ENCODE measurements around the gene TMEM178B.

Gene TMEM178B

GRCh38 chr7:141264511-141264910 is 190.6 kb downstream of the TMEM178B start:
- no peak for DNase-seq (ENCODE audit: low read depth)

- DNase-seq (ENCODE audit: low read depth): no peak
Observed at GRCh38 chr7:141265668-141266067, 191.8 kb downstream of the TMEM178B start.

DNA sequence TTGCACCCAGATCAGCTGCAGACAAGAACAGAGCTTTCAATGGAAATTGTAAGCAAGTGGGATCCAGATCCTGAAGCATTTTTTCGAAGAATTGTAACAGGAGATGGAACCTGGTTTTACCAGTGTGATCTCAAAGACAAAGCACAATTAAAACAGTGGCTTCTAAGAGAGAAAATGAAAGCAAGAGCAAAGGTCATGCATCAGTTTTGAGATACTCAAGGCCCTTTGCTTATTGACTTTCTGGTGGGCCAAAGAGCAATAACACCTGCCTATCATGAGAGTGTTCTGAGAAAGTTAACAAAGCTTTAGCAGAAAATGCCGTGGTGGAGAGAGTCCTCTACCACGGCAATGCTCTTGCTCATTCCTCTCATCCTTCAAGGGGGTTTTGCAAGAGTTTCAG is 194.8 kb downstream of the TMEM178B start:
- no peak for DNase-seq (ENCODE audit: low read depth)

GRCh38 chr7:141271451-141271850 is 197.6 kb downstream of the TMEM178B start:
- no peak for DNase-seq (ENCODE audit: low read depth)

- no peak for DNase-seq (ENCODE audit: low read depth)
Observed at GRCh38 chr7:141272417-141272816, 198.6 kb downstream of the TMEM178B start.

DNA sequence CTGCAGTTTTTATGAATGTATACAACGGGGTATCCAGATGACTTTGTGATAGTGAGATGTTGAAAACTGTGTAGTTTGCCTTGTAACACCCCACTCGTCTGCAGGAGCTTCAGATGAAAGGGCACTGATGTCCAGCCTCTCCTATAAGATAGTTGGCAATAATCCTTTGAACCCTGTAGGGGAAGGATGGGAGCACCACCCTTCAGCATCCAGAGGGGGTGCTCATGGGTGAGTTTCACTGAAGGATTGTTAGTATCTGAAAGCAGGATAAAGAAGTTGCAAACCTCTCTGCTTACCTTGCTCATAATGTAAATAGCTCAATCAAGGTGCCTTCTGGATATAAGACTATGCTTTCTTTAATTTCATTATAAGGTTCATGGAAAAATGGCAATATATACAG is 201.5 kb downstream of the TMEM178B start:
- no peak for DNase-seq (ENCODE audit: low read depth)

GRCh38 chr7:141276031-141276430 is 202.2 kb downstream of the TMEM178B start:
- DNase-seq (ENCODE audit: low read depth): no peak

DNA sequence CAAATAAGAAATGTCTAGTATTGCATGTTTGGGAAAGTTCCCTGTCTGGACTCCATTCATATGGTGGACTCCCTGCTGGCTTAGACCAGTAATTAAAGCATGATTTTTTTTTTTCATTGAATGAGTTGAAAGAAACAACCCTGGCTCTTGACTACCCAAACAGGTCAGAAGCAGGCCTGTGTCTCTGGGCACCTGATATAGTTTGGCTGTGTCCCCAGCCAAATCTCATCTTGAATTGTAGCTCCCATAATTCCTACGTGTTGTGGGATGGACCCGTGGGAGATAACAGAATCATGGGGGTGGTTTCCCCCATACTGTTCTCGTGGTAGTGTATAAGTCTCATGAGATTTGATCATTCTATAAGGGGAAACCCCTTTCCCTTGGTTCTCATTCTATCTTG is 206.2 kb downstream of the TMEM178B start:
- no peak for DNase-seq (ENCODE audit: low read depth)

GRCh38 chr7:141281311-141281710 is 207.4 kb downstream of the TMEM178B start:
- no peak for DNase-seq (ENCODE audit: low read depth)

- DNase-seq (ENCODE audit: low read depth): no peak
Observed at GRCh38 chr7:141286522-141286921, 212.7 kb downstream of the TMEM178B start.

DNA sequence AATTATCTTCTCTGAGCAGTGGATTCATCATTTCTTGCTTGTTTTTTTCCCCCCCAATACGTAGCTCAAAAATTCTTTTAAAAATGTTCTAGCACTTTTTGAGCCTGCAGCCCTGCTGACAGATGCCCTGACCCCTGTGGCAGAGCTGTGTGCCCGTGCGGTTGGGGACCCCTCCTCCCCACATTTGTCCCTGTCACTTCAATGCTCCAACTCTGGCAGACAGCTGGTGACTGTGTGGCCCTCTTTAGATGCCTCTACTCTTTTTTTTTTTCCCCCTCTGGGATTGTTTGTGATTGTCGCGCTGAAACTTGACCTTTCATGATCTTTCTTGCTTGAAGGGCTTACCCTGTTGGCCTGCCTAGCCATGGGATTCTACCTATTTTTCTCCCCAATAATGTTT is 214.1 kb downstream of the TMEM178B start:
- DNase-seq (ENCODE audit: low read depth): no peak

DNA sequence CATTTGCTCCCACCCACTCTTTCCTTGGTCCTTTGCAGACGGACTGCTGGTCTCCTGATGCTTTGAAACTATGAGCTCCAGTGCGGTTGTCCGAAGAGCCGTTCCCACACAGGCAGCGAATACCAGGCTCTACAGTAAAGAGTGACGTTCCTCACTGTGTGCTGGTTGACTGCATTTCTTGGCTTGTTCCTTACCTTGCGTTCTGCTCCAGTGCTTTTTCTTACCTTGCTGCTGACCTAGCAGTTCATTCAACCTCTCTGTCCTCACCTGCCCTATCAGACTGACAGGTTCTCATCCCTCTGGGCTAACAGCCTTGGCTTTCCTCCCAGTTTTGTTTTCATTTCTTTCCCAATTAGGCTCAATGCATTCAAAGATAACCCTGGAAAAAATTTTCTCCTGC is 214.8 kb downstream of the TMEM178B start:
- no peak for DNase-seq (ENCODE audit: low read depth)

DNA sequence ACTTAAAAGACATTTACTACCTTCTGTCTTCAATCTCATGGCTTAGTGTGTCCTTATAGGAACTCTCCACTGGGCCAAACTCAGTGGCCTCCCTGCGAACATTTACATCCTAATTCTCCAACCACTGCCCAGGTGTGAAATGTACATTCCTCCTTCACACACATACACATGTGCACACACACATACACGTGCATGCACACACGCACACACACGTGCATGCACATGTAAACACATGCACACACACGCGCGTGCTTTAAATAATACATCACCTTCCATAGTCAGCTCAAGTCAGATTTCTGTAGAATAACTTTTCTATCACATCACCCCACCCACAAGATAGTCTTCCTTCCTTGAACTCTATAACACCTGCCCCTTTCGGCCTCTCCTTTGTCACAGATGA is 216.5 kb downstream of the TMEM178B start:
- no peak for DNase-seq (ENCODE audit: low read depth)

DNA sequence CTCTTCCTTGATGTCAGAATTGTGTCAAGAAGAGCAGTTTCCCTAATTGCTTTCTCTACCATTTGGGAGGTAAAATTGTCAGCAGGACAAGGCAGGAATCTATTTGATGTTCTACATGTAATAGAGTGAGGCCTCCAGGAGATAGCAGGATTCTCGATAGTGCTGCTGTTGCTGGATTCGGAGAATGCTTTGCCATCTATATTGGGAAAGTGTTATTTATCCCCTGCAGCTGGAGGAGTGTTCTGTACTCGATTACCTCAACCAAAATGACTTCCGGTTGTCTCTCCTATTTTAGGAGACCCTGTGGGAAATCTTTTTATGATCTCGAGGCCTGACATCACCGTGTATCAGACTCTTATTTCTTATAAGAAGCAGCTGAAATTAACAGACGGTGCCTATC is 217.1 kb downstream of the TMEM178B start:
- no peak for DNase-seq (ENCODE audit: low read depth)

DNA sequence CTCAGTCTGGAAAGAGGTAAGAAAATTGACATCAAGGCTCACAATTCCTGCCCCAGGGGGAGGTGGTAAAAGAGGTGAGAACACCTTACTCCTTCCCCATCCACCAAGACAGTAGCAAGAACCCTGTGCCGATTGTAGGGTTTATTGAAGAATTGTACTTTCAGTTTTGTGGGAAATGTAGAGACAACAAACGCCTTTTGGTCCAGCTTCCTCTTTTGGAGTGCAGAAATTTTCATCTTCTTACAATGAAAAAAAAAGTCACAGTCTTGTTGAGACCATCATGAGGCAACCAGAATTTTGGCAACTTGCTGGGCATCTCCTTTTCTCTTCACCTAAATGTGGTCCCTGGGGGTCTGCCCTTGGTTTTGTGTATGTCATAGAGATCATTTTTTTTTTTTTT is 217.7 kb downstream of the TMEM178B start:
- no peak for DNase-seq (ENCODE audit: low read depth)

DNA sequence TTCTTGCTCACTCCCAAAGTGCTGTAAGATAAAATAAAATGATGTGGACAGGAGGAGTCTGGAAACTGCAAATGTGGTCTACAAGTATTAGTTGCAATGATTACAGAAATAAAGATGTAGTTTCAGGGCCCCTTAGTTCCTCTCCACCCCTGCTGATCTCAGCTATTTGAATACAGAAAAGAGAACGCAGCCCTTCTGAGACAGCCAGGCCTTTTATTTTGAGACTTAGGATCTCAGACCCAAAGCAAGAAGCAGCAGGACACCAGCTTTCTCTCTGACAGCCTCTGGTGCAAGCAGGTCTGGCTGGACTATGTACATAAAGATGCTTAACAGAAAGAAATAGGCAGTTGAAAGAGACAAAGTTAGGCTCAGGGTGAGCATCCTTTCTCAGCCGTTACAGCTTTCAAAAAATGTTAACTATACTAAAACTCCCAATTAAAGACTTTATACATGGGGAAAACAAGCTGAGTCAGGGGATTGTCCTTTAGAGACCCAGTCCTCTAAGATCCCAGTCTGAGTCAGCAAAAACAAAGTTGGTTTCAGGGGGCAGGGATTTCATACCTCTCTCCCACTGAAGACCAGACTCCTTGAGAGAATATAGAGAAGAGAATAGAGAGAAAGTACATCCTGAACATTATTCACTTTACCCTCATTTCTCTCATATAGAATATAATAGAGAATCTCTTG is 220.4 kb downstream of the TMEM178B start:
- no peak for DNase-seq (ENCODE audit: low read depth)

DNA sequence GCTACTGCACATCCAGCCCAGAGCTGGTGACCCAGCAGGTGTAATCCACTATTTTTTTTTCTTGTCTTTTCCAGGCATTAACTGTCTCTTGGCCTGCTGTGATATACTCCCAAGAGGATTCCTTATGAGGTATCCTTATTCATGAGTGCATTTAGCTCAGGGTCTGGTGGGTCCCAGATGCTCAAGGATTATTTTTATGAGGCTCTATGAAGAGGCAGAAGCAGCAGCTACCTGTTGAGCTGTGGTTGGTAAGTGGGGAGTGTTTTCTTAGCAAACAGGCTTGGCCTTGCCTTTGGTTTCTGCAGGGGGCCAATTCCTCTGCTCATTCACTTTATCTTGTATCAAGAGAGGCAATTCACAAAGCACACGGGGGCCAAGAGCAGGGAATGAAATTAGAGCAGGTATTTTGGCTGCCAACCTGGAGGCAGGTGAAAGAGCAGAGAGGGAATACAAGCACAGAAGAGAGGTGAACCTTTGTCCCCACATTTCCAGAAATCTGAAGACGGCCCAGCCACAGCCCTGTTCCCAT is 221.6 kb downstream of the TMEM178B start:
- no peak for DNase-seq (ENCODE audit: low read depth)

DNA sequence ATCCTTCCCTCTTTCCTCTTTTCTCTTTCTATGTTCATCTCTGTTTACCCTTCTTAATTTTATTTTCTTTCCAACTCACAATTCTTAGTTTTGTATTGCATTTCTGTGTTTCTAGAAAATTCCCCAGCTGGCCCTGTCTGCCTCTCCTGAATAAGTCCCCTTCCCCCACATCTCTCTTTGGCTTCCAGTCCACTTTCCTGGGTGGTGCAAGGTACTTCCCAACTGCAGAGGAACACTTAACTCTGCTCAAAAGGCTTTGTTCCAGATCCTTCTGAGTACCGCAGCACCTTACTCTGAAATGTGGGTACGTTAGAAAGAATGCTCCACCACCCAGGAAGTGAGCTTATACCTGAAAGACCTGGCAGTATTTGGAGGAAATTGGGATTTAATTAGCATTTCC is 227.0 kb downstream of the TMEM178B start:
- no peak for DNase-seq (ENCODE audit: low read depth)

DNA sequence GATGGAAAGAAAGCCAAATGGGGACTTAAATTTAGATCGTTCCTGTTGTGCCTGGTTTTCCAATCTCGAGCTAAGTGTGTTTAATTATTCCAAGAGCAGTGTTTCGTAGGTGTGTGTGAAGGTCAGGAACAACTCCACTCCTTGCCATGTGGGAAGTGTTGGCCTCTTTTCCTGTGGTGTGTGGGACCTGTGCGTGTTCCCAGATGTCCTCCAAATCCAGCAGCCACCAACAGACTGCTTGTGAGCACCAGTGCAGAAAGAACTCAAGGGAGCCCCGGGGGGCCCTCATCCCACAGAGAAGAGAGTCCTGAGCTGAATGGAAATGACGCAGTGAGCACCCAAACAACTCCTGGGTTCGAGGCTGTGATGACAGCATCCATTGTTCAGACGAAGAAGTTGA is 227.7 kb downstream of the TMEM178B start:
- no peak for DNase-seq (ENCODE audit: low read depth)

DNA sequence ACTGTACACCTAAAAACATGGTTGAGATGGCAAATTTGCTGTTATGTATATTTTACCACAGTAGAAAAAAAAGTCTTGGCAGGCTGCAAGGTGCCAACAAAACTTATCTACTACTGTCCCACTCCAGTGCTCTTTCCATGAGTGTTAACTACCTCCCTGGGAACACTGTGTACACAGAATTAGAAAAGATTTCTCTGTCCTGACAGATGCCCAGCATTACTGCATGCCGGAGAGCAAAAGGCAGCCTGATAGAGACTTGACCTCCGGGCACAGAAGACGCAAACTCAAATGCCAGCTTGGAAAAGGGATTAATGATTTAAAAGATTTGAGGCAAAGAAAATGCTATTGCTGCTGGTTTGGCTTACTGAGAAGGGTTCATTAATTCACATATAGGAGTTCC is 228.8 kb downstream of the TMEM178B start:
- no peak for DNase-seq (ENCODE audit: low read depth)

GRCh38 chr7:141304291-141304690 is 230.4 kb downstream of the TMEM178B start:
- DNase-seq (ENCODE audit: low read depth): no peak

DNA sequence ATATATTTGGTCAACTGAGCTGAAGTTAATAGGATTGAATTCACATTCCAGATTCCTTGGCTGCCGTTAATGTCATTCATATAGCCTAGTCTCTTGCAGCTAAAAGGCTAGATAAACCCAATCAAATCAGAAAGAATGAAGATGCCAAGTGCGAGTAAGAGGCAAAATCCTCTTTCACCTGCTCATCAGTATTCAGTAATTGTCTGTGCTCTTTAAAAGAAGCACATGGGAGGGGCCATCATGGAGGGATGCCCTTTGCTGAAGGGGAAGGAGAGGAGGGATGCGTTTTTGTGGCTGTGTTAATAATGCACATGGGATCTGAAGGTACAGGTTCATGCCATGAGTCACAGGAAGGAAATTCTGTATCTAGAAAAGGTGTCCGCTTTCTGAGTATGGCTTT is 232.2 kb downstream of the TMEM178B start:
- DNase-seq (ENCODE audit: low read depth): no peak

DNA sequence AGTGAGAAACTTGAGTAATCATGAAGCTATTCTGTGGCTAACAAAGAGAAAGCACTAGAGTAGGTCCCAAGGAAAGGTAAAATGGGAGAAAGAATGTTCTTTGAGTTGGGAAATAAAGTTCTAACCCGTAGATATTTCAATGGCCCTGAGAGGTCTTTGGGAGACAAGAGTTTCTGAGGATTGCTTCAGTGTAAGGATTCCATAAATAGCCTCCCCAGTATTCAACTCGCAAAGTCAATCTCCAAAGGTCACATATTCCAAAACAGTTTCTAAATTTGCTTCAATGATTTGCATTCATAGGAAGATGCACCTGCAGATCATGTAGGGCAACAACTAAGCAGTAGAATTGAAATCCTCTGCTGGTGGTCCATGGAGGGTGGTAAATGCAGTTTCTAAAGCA is 238.5 kb downstream of the TMEM178B start:
- DNase-seq (ENCODE audit: low read depth): no peak

DNA sequence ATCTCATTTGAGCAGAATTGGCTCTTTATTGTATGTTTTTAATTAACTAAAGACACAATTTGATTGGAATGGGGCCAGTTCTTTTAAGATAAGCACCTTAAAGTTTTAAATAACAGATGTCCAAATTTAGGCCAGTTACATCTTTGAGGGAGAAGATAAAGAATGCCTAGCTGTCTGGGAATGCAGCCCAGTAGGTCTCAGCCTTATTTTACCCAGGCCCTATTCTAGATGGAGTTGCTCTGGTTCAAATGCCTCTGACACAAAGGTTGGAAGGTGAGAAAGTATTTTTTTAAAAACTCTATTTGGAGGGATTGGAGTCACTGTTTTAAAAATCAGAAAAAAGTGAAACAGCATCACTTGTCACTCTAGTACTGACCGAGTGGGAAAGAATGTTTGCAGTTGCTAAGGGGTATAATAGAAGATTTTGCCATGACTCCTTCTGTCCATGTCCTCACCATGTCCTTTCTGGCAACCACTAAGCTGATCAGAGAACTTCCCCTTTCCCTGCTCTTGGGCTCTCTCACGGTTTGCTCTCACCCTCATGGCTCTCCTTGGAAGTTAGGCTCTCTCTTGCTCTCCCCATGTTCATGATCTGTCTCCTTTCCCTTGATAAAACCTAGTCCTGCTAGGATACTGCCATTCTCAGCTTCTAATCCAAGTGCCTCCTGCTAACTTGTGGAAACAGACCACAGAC is 239.1 kb downstream of the TMEM178B start:
- no peak for DNase-seq (ENCODE audit: low read depth)

All from activated T-cell treated with anti-CD3 and anti-CD28 coated beads for 24 hours (primary cell).